GM04503 (cell line): ENCODE results near the gene MAP1B.

Experiments
- DNase-seq: peaks from one replicate; pipeline ENCODE4 v3.0.0-alpha.2; 2012; ENCODE audit warnings: low read depth

The MAP1B gene

GRCh38 chr5:72252008-72252407 lies 144.7 kb downstream of the MAP1B start:
- no peak for DNase-seq

- no peak for DNase-seq
These were observed 145.4 kb downstream of the MAP1B start for GRCh38 chr5:72252574-72253155.

- no peak for DNase-seq
These were observed 148.0 kb downstream of the MAP1B start for GRCh38 chr5:72255237-72255636.

GRCh38 chr5:72255670-72256069 lies 148.4 kb downstream of the MAP1B start:
- no peak for DNase-seq

- no peak for DNase-seq
These were observed 149.3 kb downstream of the MAP1B start for GRCh38 chr5:72256536-72256935.
